Peyer's patch (tissue), 4 donors: ENCODE results near the gene OR6S1. TPM values are rescaled to one million over a fixed set of nuclear protein-coding genes. Genes with fewer than 3 reads are reported as not detected.
"Not testable (repeated sequence)": the region's sequence is repeated elsewhere in the genome, so short reads cannot be mapped to it uniquely, and the experiment has no call there.

Experiments used
- DNase-seq, 3 donors: peaks; one replicate each; pipeline ENCODE4 v3.0.0-alpha.2; 2017 to 2019
- H3K27ac ChIP-seq, 4 donors: fragments of 200-600 bp; sonication (generic); one replicate each; pipeline ENCODE4 v1.5.1; 2016 to 2019
- H3K27me3 ChIP-seq, 2 donors: fragments of 200-600 bp; sonication (generic); one replicate each; pipeline ENCODE4 v1.5.1; 2019
- H3K36me3 ChIP-seq, 3 donors: fragments of 200-600 bp; sonication (generic); one replicate each; pipeline ENCODE4 v1.5.1; 2016 to 2019
- H3K4me1 ChIP-seq, 4 donors: fragments of 200-600 bp; sonication (generic); one replicate each; pipeline ENCODE4 v1.5.1; 2016 to 2019
- H3K4me3 ChIP-seq, 4 donors: fragments of 200-600 bp; sonication (generic); 1 replicate in 3 of 4; 2 replicates in 1 of 4; pipeline ENCODE4 v1.5.1; 2016 to 2019; ENCODE audit warnings: mild to moderate bottlenecking in 1 of 4
- H3K9me3 ChIP-seq, 4 donors: fragments of 200-600 bp; sonication (generic); one replicate each; pipeline ENCODE4 v1.5.1; 2016 to 2019; ENCODE audit warnings: mild to moderate bottlenecking in 1 of 4
- CTCF ChIP-seq, 6 experiments: fragments of 450-650 bp in 4 of 6; fragments of 200-600 bp in 2 of 6; sonication (generic) in 1 of 6; IDR thresholded peaks; one replicate each; pipeline ENCODE4 v1.5.1; 2017 to 2019; ENCODE audit warnings: antibody characterized with exemption in 6 of 6, mild to moderate bottlenecking in 3 of 6, moderate library complexity in 1 of 6
- POLR2A ChIP-seq, 2 donors: fragments of 450-650 bp; IDR thresholded peaks; one replicate each; pipeline ENCODE4 v1.5.1; 2017; ENCODE audit warnings: antibody characterized with exemption in 2 of 2, mild to moderate bottlenecking in 2 of 2, moderate library complexity in 2 of 2
- total RNA-seq, 4 donors: library from RNA; depleted of rRNA; stranded (reverse); fragments of >200 nt; gene quantifications; one replicate each; pipeline ENCODE4 v1.1.0, GENCODE V29; 2016

OR6S1 gene
- total RNA-seq, 4 donors from 2014 or later, result not detected

GRCh38 chr14:20667957-20668356, 26.5 kb upstream of the OR6S1 start:
- DNase-seq, result peak in 1 of 3 donors; percentile 50
- H3K27me3 ChIP-seq, result no peaks in the 10 kb centered on the region
- H3K4me3 ChIP-seq, result no peak overlapping the region
- TF ChIP-seq POLR2A (IDR thresholded peaks at IDR 0.05), result no peak
- no peak for TF ChIP-seq CTCF (IDR thresholded peaks at IDR 0.05)
- no peaks in the 10 kb centered on the region for H3K9me3 ChIP-seq
- H3K4me1 ChIP-seq, result peaks cover 0 to 6% (median 0%) of the 10 kb centered on the region in 4 donors
- H3K36me3 ChIP-seq, result no peaks in the 10 kb centered on the region
- H3K27ac ChIP-seq, result peak overlapping the region in 2 of 4 donors; percentile 29 to 74

GRCh38 chr14:20666400-20666961, 25.0 kb upstream of the OR6S1 start:
- not testable (repeated sequence) for H3K4me1 ChIP-seq, H3K9me3 ChIP-seq, H3K27me3 ChIP-seq, DNase-seq, H3K36me3 ChIP-seq, H3K4me3 ChIP-seq
- peak overlapping the region in 1 of 4 donors; percentile 42 for H3K27ac ChIP-seq

GRCh38 chr14:20662968-20663732, 21.7 kb upstream of the OR6S1 start:
- no peaks in the 10 kb centered on the region for H3K9me3 ChIP-seq
- peak overlapping the region; percentile 26 to 46 (median 34) for H3K4me3 ChIP-seq
- peak overlapping the region in 1 of 4 donors; percentile 68 for H3K27ac ChIP-seq
- peaks cover 0 to 6% (median 0%) of the 10 kb centered on the region in 4 donors for H3K4me1 ChIP-seq
- H3K27me3 ChIP-seq, result no peaks in the 10 kb centered on the region
- H3K36me3 ChIP-seq, result no peaks in the 10 kb centered on the region
- peak; percentile 66 to 71 (median 68) for TF ChIP-seq CTCF (IDR thresholded peaks at IDR 0.05)
- TF ChIP-seq POLR2A (IDR thresholded peaks at IDR 0.05), result no peak
- DNase-seq, result peak; percentile 73 to 88 (median 78)

- Histone ChIP-seq H3K36me3 (no peaks in the 10 kb centered on the region), H3K9me3 (no peaks in the 10 kb centered on the region), H3K27me3 (no peaks in the 10 kb centered on the region), H3K4me3 (no peak overlapping the region), H3K4me1 (peaks cover 0 to 6% (median 0%) of the 10 kb centered on the region in 4 donors), H3K27ac (no peak overlapping the region)
- DNase-seq, result no peak
- TF ChIP-seq CTCF (IDR thresholded peaks at IDR 0.05) (no peak), POLR2A (IDR thresholded peaks at IDR 0.05) (no peak)
Measured at GRCh38 chr14:20661197-20661596, 19.7 kb upstream of the OR6S1 start.

- no peak for TF ChIP-seq CTCF (IDR thresholded peaks at IDR 0.05)
- no peak for TF ChIP-seq POLR2A (IDR thresholded peaks at IDR 0.05)
Measured at GRCh38 chr14:20659813-20660395, 18.4 kb upstream of the OR6S1 start.

GRCh38 chr14:20659336-20659735, 17.8 kb upstream of the OR6S1 start:
- peaks cover 0 to 6% (median 0%) of the 10 kb centered on the region in 4 donors for H3K4me1 ChIP-seq
- no peaks in the 10 kb centered on the region for H3K36me3 ChIP-seq
- no peak overlapping the region for H3K4me3 ChIP-seq
- no peak for TF ChIP-seq CTCF (IDR thresholded peaks at IDR 0.05)
- no peak overlapping the region for H3K27ac ChIP-seq
- DNase-seq, result no peak
- no peaks in the 10 kb centered on the region for H3K27me3 ChIP-seq
- no peaks in the 10 kb centered on the region for H3K9me3 ChIP-seq

More at GRCh38 chr14:20659813-20660395, 18.4 kb upstream of the OR6S1 start:
- Histone ChIP-seq H3K27ac (no peak overlapping the region), H3K27me3 (no peaks in the 10 kb centered on the region), H3K4me1 (peaks cover 0 to 6% (median 0%) of the 10 kb centered on the region in 4 donors), H3K4me3 (no peak overlapping the region), H3K9me3 (no peaks in the 10 kb centered on the region), H3K36me3 (no peaks in the 10 kb centered on the region)
- no peak for DNase-seq
